Stimulated activated CD4-positive, alpha-beta T cell treated with anti-CD3 and anti-CD28 coated beads, Interleukin-12 subunit alpha, Interleukin-12 subunit beta, amount 100 ng/mL, for 24 hours (primary cell): ENCODE measurements around the gene NUAK1.

Experiments used
- DNase-seq, 2 experiments: peaks; one replicate each; pipeline ENCODE4 v3.0.0-alpha.2; 2020; ENCODE audit warnings: low read depth in 2 of 2

The NUAK1 gene

DNA sequence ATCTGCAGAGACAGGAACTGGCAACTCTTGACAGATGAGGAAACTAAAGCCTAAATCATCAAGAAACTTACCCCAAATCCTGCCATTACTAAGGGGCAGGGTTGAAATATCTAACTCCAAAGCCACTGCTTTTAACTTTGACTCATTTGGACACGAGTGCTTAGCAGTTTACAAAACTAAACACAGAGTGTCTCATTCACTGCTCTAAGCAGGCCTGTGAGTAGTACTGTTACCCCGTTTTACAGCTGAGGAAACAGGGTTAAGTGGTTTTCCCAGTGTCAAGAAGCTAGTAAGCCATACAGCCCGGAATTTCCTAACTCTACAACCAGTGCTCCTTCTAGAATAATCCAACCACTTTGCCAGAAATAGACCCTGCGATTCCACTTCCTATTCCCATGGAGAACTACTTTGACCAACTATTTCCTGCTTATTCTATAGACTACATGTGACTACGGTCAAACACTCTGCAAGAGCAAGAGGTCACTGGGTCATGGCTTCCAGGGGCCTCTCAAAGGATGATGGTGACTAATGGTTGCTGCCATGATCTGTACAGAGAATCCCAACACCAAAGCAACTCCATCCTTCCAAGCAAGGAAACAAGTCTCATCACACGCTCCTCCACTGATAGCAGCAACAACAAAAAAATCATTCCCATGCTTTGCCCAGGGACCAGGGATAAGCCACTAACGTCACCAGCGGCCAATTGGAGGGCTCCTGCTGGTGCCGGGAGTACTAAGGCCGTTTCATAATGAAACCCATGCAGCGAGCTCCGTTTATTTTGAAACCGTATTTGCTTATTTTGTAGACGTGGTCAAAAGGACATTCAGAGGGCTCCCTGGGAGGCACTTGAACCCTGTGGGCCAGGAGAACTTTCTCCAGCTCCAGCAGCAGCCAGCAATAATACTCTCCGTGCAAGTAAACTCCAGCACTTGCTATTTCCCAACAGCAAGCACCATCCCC is 56.3 kb downstream of the NUAK1 start:
- DNase-seq: no peak

DNA sequence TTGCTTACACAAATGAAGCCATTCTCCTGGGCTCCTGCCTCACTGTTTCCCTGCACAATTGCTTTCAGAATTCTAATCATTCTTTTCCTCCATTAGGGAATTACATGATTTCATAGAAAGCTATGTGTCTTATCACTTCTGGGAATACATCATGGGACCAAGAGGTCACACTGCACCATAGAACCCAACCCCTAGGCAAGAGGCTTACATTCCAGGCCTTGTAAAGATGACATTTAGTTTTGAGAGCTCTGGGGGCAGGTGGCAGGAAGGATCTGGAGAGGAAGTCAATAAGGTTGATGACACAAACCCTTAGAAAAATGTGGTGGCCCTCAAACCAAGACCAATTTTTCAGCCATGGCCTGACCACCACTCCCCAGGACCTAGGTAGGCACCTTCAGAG is 57.1 kb downstream of the NUAK1 start:
- DNase-seq: no peak

DNA sequence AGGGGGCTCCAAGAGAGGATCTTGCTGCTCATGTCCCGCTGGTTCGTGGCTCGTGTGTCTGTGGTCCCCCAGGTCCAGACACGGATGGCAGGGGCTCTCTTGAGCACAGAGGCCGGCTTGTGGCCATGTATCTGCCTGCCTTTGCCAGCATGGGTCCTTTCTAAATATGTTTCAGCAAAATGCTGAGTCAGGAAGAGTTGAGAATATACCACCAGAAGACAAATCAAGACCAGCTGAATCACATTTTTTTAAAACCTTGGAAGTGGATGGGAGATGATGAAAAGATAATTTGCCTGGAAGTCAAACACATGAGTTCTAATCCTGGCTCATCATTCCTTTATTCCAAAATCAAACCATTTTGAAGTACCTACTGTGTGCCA is 58.0 kb downstream of the NUAK1 start:
- no peak for DNase-seq

DNA sequence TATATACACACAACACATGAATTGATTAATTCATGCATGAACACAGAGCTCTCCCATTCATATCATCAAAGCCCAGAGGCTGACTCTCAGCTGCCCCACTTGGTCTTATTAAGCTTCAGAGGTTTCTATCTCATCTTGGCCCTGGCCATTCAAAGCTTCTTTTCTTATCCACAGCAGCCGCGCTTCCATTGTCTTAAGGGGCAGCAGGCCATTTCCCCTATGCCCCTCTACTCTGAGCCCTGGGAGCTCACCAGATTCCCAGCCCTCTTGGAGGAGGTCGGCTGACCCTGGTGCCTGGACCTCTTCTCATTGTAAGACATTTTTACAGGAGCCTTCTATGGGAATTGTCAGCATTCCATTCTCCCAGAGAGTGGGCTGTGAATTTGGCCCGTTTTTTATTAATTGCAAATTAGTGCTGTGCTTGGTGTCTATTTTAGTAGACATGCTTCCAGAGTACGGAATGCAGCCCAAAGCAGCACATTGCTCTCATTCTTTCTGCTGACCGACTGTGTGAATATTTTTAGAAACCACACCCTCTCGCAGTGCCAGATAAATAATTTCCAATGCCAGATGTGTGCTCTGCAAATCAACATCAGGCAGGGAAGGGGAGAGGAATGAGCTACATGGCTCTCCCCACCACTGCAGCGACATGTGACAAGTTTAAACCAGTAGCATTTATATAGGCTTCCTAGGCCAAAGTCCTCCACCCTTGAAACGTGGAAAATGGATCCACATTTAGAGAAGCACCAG is 58.5 kb downstream of the NUAK1 start:
- DNase-seq: no peak

DNA sequence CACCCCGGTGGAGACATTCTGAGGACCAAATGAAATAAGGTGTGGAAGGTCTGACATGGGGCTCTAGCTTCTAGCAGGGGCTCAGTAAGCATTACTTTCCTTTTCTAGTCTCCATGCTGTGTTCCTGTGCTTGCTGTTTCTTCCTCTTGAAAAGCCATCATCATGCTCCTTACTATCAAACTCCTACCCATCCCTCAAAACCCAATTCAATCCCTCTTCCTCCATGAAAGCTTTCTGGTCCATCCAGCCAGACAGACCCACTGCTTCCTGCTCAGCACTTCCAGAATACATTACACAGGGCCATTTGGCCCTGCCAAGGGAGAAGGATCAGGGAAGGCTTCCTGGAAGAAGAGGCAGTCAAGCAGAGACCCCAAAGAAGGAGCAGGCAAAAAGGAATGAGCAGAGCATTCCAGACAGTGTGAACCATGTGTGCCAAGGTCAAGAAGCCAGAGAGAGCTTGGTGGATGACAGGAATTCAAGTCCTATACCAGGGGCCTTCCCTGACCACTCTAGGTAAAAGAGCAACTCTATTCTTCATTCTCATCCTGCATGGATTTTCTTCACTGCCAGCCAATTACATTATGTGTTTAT is 59.5 kb downstream of the NUAK1 start:
- DNase-seq: no peak

DNA sequence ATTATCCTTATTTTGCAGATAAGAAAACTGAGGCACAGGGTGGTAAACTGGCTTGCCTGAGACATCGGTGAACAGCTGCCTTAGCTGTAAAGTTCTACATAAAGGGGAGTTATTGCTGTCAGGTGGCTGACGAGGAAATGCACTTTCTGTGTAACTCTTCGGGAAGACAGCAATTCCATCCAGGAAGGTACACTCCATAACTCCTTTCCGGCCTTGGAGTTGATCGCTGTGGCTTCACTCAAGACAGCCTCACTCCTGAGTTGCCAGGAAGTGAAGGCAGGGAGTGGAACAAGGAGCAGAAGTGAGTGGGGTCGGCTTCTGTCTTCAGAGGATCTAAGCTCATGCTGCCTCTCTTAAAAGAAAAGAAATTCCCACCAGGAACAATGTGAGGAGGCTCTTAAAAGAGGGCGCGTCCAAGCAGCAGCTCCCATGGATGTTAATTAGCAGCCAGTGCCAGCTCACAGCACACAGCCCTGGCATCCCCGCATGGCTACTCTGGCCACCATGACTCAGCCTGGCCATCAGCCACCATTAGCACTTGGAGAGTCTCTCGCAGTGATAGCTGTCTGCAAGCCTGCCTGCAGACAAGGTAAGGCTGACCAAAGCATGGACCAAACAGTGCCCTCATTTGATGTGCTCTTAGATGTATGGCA is 60.3 kb downstream of the NUAK1 start:
- DNase-seq: no peak

DNA sequence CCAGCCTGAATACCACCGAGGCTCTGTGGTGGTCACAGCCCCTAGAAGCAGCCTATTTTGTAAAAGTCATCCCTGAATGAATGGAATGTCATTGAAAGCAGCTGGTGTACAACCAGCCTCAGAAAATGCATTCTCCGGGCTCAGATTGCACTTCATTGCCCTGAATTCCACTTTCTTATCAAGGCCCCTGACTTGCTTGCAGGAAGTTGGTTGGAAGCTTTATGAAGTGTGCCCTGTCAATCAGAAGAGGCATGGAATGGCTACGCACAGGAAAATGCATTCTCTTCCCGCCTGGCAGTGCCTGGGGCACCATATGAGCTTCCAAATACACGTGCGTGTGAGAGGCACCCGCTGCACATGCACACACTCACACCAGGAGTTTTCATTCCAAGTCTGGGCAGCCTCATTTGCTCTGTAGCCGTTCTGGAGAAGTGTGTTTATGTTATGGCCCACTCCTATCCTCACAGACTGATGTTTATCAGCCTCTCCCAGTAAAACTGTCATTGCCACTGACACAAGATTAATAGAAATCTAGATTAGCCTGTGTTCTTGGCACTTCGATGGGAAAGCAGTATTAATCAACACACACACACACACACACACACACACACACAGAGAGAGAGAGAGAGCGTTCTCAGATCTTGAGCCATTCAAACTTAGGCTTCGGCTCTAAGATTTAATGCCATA is 63.9 kb downstream of the NUAK1 start:
- DNase-seq: no peak

DNA sequence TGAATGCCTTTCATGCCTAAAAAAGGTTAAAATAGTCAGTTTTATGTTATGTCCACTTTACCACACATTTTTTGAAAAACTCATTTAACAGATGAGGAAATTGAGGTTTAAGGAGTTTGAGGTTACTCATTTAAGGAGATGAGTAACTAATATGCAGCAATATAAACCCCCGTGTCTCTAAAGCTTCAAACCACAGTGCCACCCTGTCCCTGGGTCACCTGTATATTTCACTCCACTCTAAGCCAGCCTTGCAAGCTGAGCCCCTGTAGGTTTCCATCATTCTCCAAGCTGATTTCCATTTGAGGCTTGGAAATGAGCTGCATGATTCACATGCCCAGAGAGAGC is 64.4 kb downstream of the NUAK1 start:
- DNase-seq: no peak

DNA sequence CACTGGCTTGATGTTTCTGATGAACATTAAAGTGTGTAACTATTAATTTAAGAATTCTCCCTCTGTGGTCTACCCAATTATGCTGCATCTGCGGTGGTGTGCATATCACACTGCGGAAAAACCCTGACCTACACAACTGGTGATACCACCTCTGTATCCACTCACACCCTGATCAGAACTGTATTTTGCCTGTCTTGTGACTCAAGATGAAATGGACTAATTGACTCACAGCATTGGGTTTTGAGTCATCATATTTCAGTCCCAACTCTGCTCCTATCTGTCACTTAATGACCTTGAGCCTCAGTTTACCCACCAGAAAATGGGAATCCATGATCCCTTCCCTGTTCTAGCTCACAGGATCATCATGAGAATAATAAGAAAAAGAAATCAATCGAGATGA is 65.6 kb downstream of the NUAK1 start:
- DNase-seq: no peak

DNA sequence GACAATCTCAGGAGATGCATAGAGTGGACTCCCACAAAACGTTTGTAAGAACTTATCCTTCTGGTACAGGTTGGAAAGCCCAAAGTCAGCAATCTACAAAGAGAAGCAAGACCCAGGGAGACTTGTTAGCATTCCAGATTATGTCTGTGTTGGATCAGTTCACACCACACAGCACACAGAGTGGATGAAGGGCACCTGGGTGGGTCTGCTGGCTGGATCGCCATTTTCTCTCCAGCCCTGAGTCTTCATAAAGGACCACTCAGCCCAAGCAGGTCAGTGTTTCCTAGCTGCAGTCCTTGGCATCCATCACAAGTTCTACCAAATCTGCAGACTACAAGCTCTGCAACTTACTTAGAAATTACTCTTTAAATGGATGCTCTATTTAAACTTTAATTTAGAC is 66.0 kb downstream of the NUAK1 start:
- DNase-seq: no peak

DNA sequence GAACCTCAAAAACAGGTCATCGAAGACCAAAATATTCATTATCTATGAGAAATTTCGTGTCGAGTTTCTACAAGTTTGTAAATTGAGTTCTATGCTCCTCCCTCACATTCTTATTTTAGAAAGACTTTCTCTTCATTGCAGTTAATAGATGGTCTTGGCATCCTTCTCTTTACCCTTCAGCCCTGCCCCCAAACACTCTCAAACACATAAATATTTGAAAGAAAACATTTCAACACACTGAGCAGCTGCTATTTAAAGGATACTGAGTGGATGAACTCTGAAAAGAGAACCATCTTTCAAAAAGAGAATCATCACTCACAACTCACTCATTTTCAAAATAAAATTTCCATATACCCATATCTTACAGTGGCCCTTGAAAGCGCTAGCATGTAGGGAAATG is 67.1 kb downstream of the NUAK1 start:
- DNase-seq: no peak

DNA sequence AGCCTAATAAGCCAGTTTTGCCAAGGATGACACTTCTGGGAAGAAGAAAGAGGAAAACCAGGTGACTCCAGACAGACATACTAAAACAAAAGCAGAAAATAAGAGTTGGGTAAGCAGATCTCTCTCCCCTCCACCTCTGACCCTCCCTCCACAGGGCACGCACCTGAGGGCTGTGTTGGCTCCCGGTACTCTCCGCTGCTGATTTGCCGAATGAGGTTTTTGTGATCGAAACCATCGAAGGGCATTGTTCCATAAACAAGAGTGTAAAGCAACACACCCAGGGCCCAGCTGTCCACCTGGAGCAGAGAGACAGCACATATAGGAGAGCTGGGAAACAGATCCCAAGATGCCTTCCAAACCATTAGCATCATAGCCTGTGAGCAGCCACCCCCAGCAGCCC is 68.1 kb downstream of the NUAK1 start:
- DNase-seq: no peak

DNA sequence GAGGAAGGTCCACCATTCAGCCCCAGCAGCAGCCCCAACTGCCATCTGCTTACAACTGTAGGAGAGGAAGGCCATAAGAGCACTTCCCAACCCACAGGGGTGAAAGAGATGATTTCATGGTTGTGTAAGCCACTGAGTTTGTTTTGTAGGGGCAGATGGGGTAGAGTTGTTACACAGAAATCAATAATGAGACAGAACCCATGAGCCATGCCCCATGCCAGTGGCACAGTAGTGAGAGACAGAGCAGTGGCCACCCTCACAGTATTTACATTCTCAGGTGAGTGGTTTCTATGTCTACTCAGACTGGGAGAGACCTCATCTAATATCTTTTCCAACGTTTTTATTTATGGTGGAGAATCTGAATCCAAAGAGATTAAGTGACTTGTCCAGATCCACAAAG is 68.6 kb downstream of the NUAK1 start:
- no peak for DNase-seq

DNA sequence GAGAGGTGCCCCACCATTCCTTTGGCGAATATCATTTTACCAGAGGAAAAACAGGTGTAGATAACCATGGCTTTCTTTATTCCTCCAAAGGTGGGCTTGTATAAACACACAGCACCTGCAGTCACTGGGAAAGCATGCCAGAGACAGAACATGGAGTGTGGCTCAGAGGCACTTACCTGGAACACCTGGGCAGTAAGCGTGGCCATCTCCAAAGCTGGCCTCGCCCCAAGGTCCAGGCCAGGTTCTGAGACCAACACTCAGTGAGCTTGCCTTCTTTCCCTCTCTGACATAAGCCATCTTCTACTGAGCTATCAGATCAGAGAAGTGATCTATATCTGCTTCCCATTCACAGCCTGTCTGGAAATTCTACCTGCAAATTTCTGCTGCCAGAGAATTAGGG is 70.5 kb downstream of the NUAK1 start:
- DNase-seq: no peak

DNA sequence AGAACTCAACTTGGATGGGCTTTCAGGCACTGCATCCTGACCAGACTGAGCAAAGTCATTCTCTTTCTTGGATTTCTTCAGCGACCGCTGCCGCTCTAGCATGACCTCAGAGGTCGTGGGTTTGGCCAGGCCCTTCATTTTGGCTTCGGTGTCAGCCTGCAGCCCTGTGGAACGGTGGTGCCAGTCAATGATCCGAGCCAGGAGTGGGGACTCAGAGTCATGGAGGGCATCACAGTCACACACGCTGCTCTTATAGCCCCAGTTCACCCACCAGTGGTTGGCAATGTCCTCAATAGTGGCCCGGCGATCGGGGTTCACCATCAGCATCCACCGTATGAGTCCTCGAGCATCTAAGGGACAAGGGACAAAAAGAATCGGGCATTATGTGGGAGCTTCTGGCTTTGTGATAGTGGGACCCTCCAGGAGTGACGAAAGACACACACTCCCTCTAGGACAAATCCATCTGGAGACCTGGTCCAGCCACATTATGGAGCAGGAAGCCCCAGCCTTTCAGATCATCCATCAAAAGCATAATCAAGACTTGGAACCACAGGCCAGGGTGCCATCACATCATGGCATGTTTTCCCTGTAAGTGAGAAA is 71.0 kb downstream of the NUAK1 start:
- no peak for DNase-seq

DNA sequence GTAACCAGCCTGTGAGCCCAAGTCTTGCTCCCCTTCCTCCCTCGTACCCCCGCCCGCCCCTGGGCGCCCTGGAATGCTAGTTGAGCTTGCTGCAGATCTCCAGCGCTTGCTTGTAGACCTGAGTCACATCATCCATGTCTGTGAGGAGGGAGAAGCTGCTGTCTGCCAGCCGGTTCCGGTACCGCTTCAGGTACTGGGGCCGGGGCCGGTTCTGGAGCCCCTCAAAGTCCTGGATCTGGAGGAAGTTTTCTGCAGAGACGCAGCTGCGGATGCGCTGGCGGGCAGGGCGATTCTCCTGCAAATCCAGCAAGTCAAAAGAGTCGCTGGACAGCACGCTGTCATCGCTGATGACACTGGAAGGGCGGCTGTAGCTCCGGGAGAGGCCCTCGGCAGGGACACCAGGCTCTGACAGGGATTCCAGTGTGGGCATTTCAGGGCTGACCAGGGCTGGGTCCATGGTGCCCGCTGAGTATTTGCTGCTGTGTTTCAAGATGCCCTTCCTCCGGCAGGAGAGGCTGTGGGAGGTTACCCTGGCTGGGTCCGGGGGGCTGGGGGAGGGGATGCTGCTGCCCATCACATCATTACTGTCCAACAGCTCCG is 71.9 kb downstream of the NUAK1 start:
- DNase-seq: no peak

DNA sequence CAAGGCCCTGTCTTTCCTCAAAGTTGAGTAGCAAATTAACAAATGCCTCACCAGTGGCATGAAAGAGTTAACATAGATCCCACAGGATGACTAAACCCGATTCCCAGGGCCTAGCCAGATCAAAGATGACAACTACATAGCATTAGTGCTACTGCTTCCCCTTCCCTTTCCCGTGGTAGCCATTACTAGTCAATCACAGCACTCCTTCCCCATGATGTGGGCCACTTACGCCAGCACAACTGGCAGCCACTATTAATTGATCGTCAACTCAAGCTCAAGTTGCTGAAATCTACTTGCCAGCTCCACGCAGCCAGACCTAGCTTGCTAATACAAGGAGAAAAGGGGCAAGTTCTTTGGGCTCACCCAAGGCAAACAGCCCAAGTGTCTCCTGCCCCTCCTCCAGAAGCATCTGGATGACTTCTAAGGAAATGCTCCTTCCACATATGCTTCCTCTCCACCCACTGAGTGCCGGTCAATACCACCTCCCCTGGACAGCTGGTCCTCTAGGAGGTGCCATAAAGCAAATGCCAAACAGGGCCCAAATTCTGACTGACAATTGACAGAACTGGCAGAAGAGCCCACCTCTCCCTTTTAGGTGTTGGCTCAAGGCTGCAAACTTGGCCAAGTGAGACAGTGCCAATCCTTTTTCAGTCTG is 72.6 kb downstream of the NUAK1 start:
- no peak for DNase-seq

DNA sequence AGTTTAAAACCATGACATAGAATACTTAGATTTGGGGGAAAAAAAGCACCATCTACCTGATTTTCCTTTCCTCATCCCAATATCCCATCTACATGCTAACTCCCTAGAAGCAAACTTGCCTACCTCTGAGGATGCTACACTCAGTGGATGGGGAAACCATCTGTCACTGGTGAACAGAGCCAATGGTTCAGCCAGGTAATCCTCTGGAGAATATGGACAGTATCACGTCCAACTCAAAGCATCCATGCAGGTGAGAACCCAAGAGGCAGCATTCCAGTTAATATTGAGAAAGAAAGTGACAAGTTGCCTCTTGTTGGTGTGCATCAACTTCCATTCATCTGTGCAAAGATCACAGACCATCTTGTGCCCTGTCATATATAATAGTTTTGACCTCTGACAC is 73.2 kb downstream of the NUAK1 start:
- no peak for DNase-seq

DNA sequence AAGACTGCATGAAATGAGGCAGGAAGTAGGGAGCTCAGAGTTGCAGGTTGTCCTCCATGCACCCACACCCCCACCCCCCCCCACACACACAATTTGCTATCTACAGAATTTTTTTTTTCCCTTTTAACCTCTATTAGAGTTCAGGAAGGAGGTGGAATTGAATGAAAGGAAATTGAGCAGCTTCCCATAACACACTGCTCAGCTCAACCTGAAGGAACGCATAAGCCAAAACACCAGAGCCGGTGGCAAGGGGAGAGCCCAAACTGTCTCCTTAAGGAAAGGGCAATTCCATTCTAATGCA is 74.1 kb downstream of the NUAK1 start:
- DNase-seq: no peak

DNA sequence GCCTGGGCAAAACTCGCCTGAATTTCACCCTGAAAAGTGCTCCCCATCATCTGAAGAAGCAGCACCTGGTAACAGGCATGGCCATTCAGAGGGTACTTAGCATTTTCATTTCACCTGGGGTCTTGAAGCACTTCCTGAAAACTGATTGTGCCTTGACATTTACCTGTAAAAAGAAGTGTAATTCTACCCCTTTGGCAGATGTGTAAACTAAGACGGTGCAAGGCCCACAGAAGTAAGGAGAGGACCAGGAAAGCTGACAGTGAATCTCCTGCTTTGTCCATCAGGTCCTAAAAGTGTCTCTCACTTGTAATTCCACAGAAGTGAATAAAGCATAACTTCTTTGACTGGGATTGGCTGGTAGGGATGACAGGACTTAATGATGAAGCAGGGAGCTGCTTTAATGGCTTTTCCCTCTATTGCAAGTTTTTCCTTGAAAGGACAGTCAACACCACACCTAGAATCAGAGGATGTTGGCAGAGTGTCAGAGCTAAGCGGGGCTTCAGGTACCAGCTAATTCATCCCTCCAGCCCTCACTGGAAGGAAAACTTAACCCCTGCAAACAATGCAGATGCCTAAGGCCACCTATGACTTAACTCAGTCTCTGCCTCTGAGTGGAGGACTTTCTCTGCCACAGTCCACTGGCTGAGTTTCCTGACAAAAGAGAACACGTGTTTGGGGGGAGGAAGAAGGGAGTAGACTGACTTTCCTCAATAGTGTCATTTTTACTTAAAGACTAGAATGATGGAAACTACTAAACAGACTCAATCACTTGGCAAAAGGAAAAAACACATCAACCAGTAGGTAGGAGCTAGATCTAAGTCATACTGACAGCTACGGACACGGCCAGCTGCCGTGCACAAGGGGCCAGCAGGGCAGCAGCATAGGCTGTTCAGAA is 74.7 kb downstream of the NUAK1 start:
- no peak for DNase-seq
